NCI-H1436 treated with DMSO at 0.1 percent for 48 hours (cell line): ENCODE data around the gene CD27.
A peak's percentile ranks its signal among the peaks of the same experiment; 100 is the strongest.
"Not testable (repeated sequence)": the region's sequence is repeated elsewhere in the genome, so short reads cannot be mapped to it uniquely, and the experiment has no call there.

Experiments used
- DNase-seq: peaks from one replicate; lab custom pipeline; 2025; lab: John Stamatoyannopoulos, UW

Gene CD27

GRCh38 chr12:6488240-6488639 lies 43.5 kb downstream of the CD27 start:
- DNase-seq: no peak

GRCh38 chr12:6489449-6489848 lies 44.7 kb downstream of the CD27 start:
- no peak for DNase-seq

DNA sequence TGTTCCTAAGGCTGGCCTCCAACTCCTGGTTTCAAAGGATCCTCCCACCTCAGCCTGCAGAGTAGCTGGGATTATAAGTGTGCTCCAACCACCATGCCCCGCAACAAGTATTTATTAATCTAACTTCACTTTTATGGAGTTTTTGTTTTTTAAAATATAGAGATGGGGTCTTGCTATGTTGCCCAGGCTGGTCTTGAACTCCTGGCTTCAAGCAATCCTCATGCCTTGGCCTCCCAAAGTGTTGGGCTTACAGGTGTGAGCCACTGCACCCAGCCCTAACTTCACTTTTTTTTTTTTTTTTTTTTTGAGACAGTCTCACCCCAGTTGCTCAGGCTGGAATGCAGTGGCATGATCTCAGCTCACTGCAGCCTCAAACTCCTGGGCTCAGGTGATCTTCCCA lies 45.9 kb downstream of the CD27 start:
- not testable (repeated sequence) for DNase-seq

DNA sequence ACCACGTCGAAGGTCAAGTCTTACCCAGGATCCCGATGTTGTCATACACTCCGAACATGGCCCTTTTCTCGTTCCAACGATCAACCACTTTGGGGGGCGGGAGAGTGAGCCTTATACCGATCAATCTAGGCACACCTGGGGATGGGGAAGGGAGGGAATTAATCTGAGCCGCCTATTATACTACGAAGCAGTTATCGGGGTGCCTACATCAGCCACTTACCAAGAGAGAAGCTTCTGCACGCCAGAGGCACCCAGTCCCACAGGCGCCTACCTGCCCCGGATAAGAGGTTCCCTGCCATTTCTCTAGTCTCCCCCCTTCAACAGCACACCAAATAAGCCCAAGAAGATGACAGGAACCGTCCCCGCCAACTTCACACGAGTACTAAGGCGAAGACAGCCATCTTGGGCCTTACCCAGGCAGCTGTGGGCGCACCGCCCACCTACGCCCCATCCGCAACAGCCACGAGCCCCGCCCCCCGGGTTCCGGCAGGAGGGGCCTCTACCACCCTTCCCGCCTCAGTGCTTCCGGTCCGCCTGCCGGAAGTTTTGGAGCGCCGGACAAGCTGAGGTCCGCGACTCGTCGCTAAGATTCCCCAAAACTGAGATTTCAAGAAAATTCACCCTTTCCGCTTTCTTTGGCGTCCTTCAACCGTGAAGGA lies 48.2 kb downstream of the CD27 start, which contains the start of gene MRPL51:
Gene MRPL51, minus strand, starts transcription at position 425 of the 659 bp plus-strand sequence. Its CDS starts 126 bp downstream, at position 299.
- DNase-seq: peak; percentile 58

DNA sequence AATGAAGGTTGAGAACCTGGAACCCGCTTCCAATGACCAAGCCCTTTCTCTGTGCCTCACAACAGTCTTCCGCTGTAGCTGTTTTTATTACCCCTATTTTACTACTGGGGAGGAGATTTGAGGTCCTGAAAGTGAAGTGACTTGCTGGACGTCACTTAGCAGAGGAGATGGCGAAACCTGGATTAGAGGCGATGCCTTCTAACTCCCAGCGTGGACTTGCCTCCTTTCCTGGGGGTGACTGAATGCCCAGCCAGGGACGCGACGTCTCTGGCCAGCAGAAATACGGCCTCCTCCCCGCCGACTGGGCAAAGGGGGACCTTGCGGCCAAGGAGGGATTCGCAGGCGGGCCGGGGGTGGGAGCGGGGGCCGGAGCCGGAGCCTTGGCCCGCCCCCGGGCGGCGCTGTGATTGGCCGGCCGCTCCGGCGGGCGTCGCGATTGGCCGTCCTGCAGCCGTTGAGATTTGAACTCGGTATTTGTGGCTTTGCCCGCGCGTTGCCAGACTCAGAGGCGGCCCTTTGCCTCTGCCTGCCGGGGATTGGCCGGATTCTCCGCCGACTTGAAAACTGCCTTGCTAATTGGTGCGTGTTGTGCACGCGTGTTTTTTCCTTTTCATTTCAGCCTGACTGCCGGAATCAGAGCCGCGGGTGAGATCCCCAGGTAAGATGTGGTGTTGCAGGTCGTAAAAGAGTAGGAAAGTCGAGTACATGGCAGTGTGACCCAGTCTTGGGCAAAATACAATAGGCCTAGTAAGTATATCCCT lies 48.9 kb downstream of the CD27 start, which contains the start of gene NCAPD2:
Gene NCAPD2, plus strand, starts transcription at position 606 of the 761 bp plus-strand sequence. CDS start 997 bp downstream, outside the sequence.
- DNase-seq: peak; percentile 68

DNA sequence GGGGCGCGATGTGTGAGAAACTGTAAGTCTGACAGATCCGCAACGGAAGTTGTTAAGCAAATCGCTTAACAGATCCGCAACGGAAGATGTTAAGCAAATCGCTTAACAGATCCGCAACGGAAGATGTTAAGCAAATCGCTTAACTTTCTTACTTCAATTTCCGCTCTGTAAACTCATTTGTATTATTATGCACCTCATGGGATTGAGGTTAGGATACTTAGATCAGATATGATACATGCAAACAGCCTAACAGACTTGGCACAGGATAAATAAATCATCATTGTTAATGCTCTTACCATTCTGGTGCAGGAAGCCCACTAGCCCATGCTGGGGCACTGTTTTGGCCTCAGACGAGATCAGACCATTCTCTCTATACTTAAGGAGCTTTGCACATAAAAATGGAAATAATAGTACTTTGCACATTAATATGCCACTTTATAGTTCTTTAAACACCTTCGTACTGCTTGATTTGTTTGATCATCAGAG lies 49.5 kb downstream of the CD27 start:
- DNase-seq: no peak

DNA sequence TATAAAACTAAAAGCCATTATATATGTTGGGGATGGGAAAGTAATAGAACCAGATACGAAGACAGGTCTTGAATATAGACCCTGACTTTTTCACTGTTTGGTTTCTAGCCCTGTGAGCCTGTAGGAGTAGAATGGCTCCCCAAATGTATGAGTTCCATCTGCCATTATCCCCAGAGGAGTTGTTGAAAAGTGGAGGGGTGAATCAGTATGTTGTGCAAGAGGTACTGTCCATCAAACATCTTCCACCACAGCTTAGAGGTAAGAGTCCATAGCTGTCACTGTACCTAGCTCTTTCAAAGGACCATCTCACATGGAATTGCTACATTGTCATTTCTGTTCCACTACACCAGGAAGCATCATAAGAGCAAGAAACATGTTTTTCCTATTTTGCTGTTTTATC lies 50.2 kb downstream of the CD27 start:
- no peak for DNase-seq

DNA sequence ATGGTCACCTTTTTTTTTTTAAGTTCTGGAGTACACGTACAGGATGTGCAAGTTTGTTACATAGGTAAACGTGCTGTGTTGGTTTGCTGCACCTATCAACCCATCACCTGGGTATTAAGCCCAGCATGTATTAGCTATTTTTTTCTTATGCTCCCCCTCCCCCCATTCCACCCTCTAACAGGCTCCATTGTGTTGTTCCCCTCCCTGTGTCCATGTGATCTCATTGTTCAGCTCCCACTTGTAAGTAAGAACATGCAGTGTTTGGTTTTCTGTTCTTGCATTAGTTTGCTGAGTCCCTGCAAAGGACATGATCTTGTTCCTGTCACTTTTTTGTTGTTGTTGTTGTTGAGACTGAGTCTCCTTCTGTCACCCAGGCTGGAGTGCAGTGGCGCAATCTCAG lies 52.5 kb downstream of the CD27 start:
- not testable (repeated sequence) for DNase-seq

GRCh38 chr12:6500466-6500865 lies 55.7 kb downstream of the CD27 start:
- no peak for DNase-seq
